RWPE1 (cell line): ENCODE results near the gene LENG9.
"Not testable (repeated sequence)": the region's sequence is repeated elsewhere in the genome, so short reads cannot be mapped to it uniquely, and the experiment has no call there.

Experiments
- CTCF ChIA-PET: fragments of 350-600 bp; sonication (Branson Sonifier 250); formaldehyde crosslinking; extraction: SDS; loops from one replicate; lab custom pipeline; 2021; lab: Yijun Ruan, JAX
- POLR2A ChIA-PET: fragments of 400-600 bp; formaldehyde crosslinking; extraction: SDS; loops from one replicate; lab custom pipeline; 2020; ENCODE audit warnings: antibody characterized with exemption; ENCODE audit not compliant: low non-redundant PET; lab: Yijun Ruan, JAX
- DNase-seq: peaks from one replicate; pipeline ENCODE4 v3.0.0; 2012; ENCODE audit warnings: low spot score
- H3K27ac ChIP-seq: fragments of 450-650 bp; 2 replicates; pipeline ENCODE4 v1.5.1; 2017
- CTCF ChIP-seq: fragments of 450-650 bp; conservative IDR thresholded peaks from 2 replicates; pipeline ENCODE4 v1.5.1; 2017; ENCODE audit warnings: low read depth, mild to moderate bottlenecking

LENG9 gene

GRCh38 chr19:54493967-54494585 lies 30.5 kb upstream of the LENG9 start:
- no peak for TF ChIP-seq CTCF
- no peak for DNase-seq
- no peak overlapping the region for H3K27ac ChIP-seq
- CTCF ChIA-PET, result interaction anchor here (1.1 kb wide), 1 partner anchor 13 kb away, joined by 3 read pairs; no protein-coding TSS in a partner anchor
- POLR2A ChIA-PET, result no interaction called here

GRCh38 chr19:54493056-54493455 lies 29.5 kb upstream of the LENG9 start:
- DNase-seq, H3K27ac ChIP-seq, POLR2A ChIA-PET: not testable (repeated sequence)
- CTCF ChIA-PET, result interaction anchor here (1.1 kb wide), 1 partner anchor 12 kb away, joined by 3 read pairs; no protein-coding TSS in a partner anchor

- DNase-seq, result no peak
- no peak for TF ChIP-seq CTCF
- POLR2A ChIA-PET, result no interaction called here
- no peak overlapping the region for H3K27ac ChIP-seq
- CTCF ChIA-PET, result no interaction called here
These were observed 29.0 kb upstream of the LENG9 start for GRCh38 chr19:54492568-54492967.

- POLR2A ChIA-PET, result no interaction called here
- CTCF ChIA-PET, result no interaction called here
- no peak for DNase-seq
- no peak for TF ChIP-seq CTCF
- no peak overlapping the region for H3K27ac ChIP-seq
These were observed 26.2 kb upstream of the LENG9 start for GRCh38 chr19:54489766-54490165.

DNA sequence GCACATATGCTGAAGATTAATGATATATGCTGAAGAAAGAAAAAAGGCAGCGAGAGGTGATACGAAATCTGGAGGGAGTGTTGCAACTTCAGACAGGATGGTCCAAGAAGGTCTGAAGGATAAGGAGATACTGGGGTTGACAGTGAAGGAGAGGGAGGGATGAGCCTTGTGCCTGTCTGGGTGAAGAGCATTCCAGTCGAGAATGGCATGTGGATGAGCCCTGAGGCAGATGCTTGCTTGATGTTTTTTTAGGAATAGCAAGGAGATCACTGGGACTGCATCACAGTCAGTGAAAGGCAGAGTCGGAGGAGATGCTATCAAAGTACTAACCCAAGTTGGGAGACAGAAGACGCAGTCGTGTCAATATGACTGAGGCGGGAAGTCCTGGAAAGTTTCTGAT lies 25.8 kb upstream of the LENG9 start:
- no peak for TF ChIP-seq CTCF
- DNase-seq, result no peak
- ChIA-PET POLR2A (no interaction called here), CTCF (no interaction called here)
- no peak overlapping the region for H3K27ac ChIP-seq

GRCh38 chr19:54485851-54486250 lies 22.3 kb upstream of the LENG9 start:
- CTCF ChIA-PET, result interaction anchor here (0.9 kb wide), 1 partner anchor 188 kb away, joined by 5 read pairs; no protein-coding TSS in a partner anchor
- no peak overlapping the region for H3K27ac ChIP-seq
- no peak for TF ChIP-seq CTCF
- POLR2A ChIA-PET, result no interaction called here
- DNase-seq, result no peak

- H3K27ac ChIP-seq, result no peak overlapping the region
- DNase-seq, result no peak
- ChIA-PET POLR2A (no interaction called here), CTCF (no interaction called here)
- TF ChIP-seq CTCF, result no peak
These were observed 20.9 kb upstream of the LENG9 start for GRCh38 chr19:54484451-54484850.
